Measurements from ENCODE around the gene MLYCD. TPM values are rescaled to one million over a fixed set of nuclear protein-coding genes. Genes with fewer than 3 reads are reported as not detected.

The MLYCD gene
- 6.4 and 7.1 TPM in 2 replicates for total RNA-seq (ENCODE audit: low replicate concordance)
- long read RNA-seq, full-length matches to known transcripts: 4 of 6 reads
- long read RNA-seq, partial matches to known transcripts: 1 of 6 reads
- long read RNA-seq, other reads (novel, unspliced or antisense): 1 of 6 reads

GRCh38 chr16:83898463-83899271, at the start of gene MLYCD:
MLYCD (plus strand) TSS chr16:83899115; CDS start chr16:83899145, 30 bp downstream.
- Mint-ChIP-seq H3K4me3 (peak within 1 kb of the TSS; percentile 96), H3K9me3 (no peaks in the 10 kb centered on the region), H3K36me3 (peaks cover 4% of the 10 kb centered on the region), H3K27me3 (peaks cover 4% of the 10 kb centered on the region), H3K27ac (peak within 1 kb of the TSS; percentile 84), H3K4me1 (ENCODE audit: unreplicated experiment) (peaks cover 20% of the 10 kb centered on the region)
- TF ChIP-seq, protein P1, sequence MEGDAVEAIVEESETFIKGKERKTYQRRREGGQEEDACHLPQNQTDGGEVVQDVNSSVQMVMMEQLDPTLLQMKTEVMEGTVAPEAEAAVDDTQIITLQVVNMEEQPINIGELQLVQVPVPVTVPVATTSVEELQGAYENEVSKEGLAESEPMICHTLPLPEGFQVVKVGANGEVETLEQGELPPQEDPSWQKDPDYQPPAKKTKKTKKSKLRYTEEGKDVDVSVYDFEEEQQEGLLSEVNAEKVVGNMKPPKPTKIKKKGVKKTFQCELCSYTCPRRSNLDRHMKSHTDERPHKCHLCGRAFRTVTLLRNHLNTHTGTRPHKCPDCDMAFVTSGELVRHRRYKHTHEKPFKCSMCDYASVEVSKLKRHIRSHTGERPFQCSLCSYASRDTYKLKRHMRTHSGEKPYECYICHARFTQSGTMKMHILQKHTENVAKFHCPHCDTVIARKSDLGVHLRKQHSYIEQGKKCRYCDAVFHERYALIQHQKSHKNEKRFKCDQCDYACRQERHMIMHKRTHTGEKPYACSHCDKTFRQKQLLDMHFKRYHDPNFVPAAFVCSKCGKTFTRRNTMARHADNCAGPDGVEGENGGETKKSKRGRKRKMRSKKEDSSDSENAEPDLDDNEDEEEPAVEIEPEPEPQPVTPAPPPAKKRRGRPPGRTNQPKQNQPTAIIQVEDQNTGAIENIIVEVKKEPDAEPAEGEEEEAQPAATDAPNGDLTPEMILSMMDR (conservative IDR thresholded peaks at IDR 0.05): no peak
- DNase-seq (ENCODE audit: extremely low spot score, unreplicated experiment): peak; percentile 85

- Mint-ChIP-seq H3K27ac (no peak overlapping the region), H3K4me1 (ENCODE audit: unreplicated experiment) (no peaks in the 10 kb centered on the region), H3K36me3 (no peaks in the 10 kb centered on the region), H3K9me3 (no peaks in the 10 kb centered on the region), H3K4me3 (no peak overlapping the region), H3K27me3 (peaks cover 3% of the 10 kb centered on the region)
- no peak for DNase-seq (ENCODE audit: extremely low spot score, unreplicated experiment)
- TF ChIP-seq, protein P1 (conservative IDR thresholded peaks at IDR 0.05): no peak
Measured at GRCh38 chr16:83849421-83849820, 49.5 kb upstream of the MLYCD start.

DNA sequence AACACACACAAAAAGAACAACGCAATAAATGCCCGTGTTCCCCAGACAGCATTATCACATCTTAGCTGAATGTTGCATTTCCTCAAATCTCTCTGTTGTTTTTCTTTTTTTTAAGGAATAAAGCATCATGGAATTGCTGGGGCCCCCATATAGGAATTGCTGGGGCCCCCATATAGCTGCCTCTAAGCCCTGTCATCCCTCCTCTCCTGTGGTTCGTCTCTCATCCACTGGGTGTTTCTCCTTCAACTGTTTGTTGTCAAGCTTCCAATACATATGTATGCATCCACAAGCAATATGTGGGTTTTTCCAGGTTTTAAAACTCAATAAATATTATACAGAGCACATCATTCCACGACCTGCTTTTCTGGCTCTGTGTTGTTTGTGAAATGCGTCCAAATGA, 48.0 kb upstream of the MLYCD start:
- Mint-ChIP-seq H3K27me3 (peaks cover 4% of the 10 kb centered on the region), H3K9me3 (no peaks in the 10 kb centered on the region), H3K36me3 (no peaks in the 10 kb centered on the region), H3K27ac (no peak overlapping the region), H3K4me3 (no peak overlapping the region), H3K4me1 (ENCODE audit: unreplicated experiment) (no peaks in the 10 kb centered on the region)
- no peak for DNase-seq (ENCODE audit: extremely low spot score, unreplicated experiment)
- TF ChIP-seq, protein P1 (conservative IDR thresholded peaks at IDR 0.05): no peak

DNA sequence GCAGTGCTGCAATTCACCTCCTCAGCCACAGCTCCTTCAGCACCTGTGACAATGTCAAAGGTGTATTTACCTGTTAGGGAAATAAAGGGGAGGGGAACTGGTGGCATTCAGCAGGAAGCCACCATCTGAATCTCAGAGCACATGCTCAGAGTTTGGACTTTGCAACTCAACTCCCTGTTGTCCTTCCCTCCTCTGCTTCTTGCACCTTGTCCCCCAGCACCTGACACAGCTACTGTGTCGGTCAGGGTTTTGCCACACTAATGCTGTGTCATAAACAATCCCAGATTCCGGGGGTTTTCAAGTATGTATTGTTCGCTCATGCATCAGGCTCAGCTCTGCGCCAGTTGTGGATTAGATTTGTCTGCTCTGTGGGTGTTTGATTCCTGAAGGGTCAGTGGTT, 47.4 kb upstream of the MLYCD start:
- TF ChIP-seq, protein P1 (conservative IDR thresholded peaks at IDR 0.05): no peak
- Mint-ChIP-seq H3K9me3 (no peaks in the 10 kb centered on the region), H3K36me3 (no peaks in the 10 kb centered on the region), H3K27me3 (peaks cover 4% of the 10 kb centered on the region), H3K4me1 (ENCODE audit: unreplicated experiment) (no peaks in the 10 kb centered on the region), H3K4me3 (no peak overlapping the region), H3K27ac (no peak overlapping the region)
- DNase-seq (ENCODE audit: extremely low spot score, unreplicated experiment): no peak

DNA sequence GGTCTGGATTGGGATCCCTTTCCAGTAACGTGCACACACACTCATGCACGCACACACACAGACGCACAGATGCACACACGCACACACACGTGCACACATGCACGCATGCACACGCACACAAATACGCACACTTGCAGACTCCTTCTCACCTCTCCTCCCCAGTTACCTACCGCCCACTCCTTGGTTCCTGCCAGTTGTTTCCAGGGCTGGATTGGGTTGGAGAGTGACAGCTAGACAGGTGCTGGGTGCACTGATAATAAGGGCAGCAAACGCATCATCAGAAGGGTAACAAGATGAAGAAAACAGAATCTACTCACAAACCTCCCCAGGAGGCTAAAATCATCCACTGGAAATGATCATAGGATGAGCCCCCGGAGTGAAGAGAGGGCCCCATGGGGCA, 46.1 kb upstream of the MLYCD start:
- Mint-ChIP-seq H3K27ac (no peak overlapping the region), H3K9me3 (no peaks in the 10 kb centered on the region), H3K4me1 (ENCODE audit: unreplicated experiment) (peaks cover 4% of the 10 kb centered on the region), H3K4me3 (no peak overlapping the region), H3K27me3 (peaks cover 6% of the 10 kb centered on the region), H3K36me3 (no peaks in the 10 kb centered on the region)
- DNase-seq (ENCODE audit: extremely low spot score, unreplicated experiment): no peak
- TF ChIP-seq, protein P1 (conservative IDR thresholded peaks at IDR 0.05): no peak
